ENCODE data around the gene IL15. TPM values are rescaled to one million over a fixed set of nuclear protein-coding genes. Genes with fewer than 3 reads are reported as not detected.

IL15 gene
- total RNA-seq, 1 donor from 2014 or later: 3.8 TPM

DNA sequence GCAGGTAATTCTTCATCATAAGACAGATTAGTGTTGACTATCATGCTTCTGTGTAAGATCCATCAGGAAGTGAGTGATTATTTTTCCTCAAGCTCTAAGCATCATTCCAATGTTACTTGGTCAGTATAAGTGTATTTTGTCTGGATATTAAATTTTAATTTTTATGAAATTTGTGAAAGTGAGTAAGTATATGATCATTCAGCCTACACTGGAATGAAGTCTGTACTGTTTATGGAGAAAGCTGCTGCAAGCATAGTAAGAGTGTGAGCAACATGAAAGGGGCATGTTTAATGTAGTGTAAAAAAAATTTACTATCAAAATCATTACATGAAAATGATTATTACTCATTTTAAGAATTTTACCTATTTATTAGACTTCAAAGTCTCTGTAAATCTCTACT, 84.8 kb downstream of the IL15 start:
- H3K9me3 Mint-ChIP-seq (ENCODE audit: unreplicated experiment): peaks cover 15% of the 10 kb centered on the region
- peaks cover 12% of the 10 kb centered on the region for H3K36me3 Mint-ChIP-seq (ENCODE audit: unreplicated experiment)
- DNase-seq (ENCODE audit: extremely low spot score, unreplicated experiment): no peak

DNA sequence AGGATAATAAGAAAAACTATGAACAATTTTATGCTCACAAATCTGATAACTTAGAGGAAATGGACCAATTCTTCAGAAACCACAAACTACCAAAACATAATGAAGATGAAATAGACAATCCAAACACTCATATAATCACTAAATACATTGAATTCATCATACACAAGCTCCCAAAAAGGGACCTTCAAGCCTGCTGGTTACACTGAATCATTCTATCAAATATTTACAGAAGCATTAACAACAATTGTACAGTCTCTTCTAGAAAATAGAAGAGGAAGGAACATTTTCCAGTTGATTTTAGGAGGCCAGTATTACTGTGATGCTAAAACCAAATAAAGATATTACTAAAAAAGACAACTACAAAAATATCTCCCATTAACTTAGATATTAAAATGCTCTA, 88.3 kb downstream of the IL15 start:
- Mint-ChIP-seq H3K4me1 (ENCODE audit: unreplicated experiment) (no peaks in the 10 kb centered on the region), H3K9me3 (ENCODE audit: unreplicated experiment) (no peaks in the 10 kb centered on the region), H3K36me3 (ENCODE audit: unreplicated experiment) (peaks cover 13% of the 10 kb centered on the region), H3K4me3 (ENCODE audit: unreplicated experiment) (no peak overlapping the region), H3K27me3 (ENCODE audit: unreplicated experiment) (no peaks in the 10 kb centered on the region), H3K27ac (ENCODE audit: unreplicated experiment) (no peak overlapping the region)
- no peak for TF ChIP-seq CTCF (IDR thresholded peaks at IDR 0.05)
- DNase-seq (ENCODE audit: extremely low spot score, unreplicated experiment): no peak

More for the DNA sequence above, 84.8 kb downstream of the IL15 start:
- no peak overlapping the region for H3K4me3 Mint-ChIP-seq (ENCODE audit: unreplicated experiment)
- no peaks in the 10 kb centered on the region for H3K4me1 Mint-ChIP-seq (ENCODE audit: unreplicated experiment)
- no peaks in the 10 kb centered on the region for H3K27me3 Mint-ChIP-seq (ENCODE audit: unreplicated experiment)
- H3K27ac Mint-ChIP-seq (ENCODE audit: unreplicated experiment): no peak overlapping the region
- no peak for TF ChIP-seq CTCF (IDR thresholded peaks at IDR 0.05)

GRCh38 chr4:141727420-141727819, 91.0 kb downstream of the IL15 start:
- Mint-ChIP-seq H3K4me1 (ENCODE audit: unreplicated experiment) (peaks cover 5% of the 10 kb centered on the region), H3K36me3 (ENCODE audit: unreplicated experiment) (peaks cover 17% of the 10 kb centered on the region), H3K4me3 (ENCODE audit: unreplicated experiment) (no peak overlapping the region), H3K27me3 (ENCODE audit: unreplicated experiment) (no peaks in the 10 kb centered on the region), H3K27ac (ENCODE audit: unreplicated experiment) (no peak overlapping the region), H3K9me3 (ENCODE audit: unreplicated experiment) (no peaks in the 10 kb centered on the region)
- no peak for DNase-seq (ENCODE audit: extremely low spot score, unreplicated experiment)
- no peak for TF ChIP-seq CTCF (IDR thresholded peaks at IDR 0.05)

GRCh38 chr4:141730805-141731204, 94.4 kb downstream of the IL15 start:
- Mint-ChIP-seq H3K27me3 (ENCODE audit: unreplicated experiment) (no peaks in the 10 kb centered on the region), H3K36me3 (ENCODE audit: unreplicated experiment) (peaks cover 14% of the 10 kb centered on the region), H3K27ac (ENCODE audit: unreplicated experiment) (no peak overlapping the region), H3K4me1 (ENCODE audit: unreplicated experiment) (peaks cover 5% of the 10 kb centered on the region), H3K9me3 (ENCODE audit: unreplicated experiment) (no peaks in the 10 kb centered on the region), H3K4me3 (ENCODE audit: unreplicated experiment) (no peak overlapping the region)
- no peak for TF ChIP-seq CTCF (IDR thresholded peaks at IDR 0.05)
- DNase-seq (ENCODE audit: extremely low spot score, unreplicated experiment): no peak

GRCh38 chr4:141731481-141731880, 95.1 kb downstream of the IL15 start:
- Mint-ChIP-seq H3K27me3 (ENCODE audit: unreplicated experiment) (no peaks in the 10 kb centered on the region), H3K4me1 (ENCODE audit: unreplicated experiment) (peaks cover 5% of the 10 kb centered on the region), H3K9me3 (ENCODE audit: unreplicated experiment) (no peaks in the 10 kb centered on the region), H3K4me3 (ENCODE audit: unreplicated experiment) (no peak overlapping the region), H3K27ac (ENCODE audit: unreplicated experiment) (no peak overlapping the region), H3K36me3 (ENCODE audit: unreplicated experiment) (peaks cover 16% of the 10 kb centered on the region)
- no peak for DNase-seq (ENCODE audit: extremely low spot score, unreplicated experiment)
- TF ChIP-seq CTCF (IDR thresholded peaks at IDR 0.05): no peak
